Suprapubic skin (tissue), 4 donors: ENCODE results near the gene ZNF540. TPM values are rescaled to one million over a fixed set of nuclear protein-coding genes. Genes with fewer than 3 reads are reported as not detected.

Experiments used
- DNase-seq, 2 donors: peaks; one replicate each; pipeline ENCODE4 v3.0.0-alpha.2; 2019; ENCODE audit warnings: low spot score in 2 of 2
- H3K27ac ChIP-seq: fragments of 200-600 bp; sonication (generic); one replicate; pipeline ENCODE4 v1.5.1; 2019
- H3K27me3 ChIP-seq: fragments of 200-600 bp; sonication (generic); one replicate; pipeline ENCODE4 v1.5.1; 2019
- H3K36me3 ChIP-seq: fragments of 200-600 bp; sonication (generic); one replicate; pipeline ENCODE4 v1.5.1; 2019
- H3K4me1 ChIP-seq: fragments of 200-600 bp; sonication (generic); one replicate; pipeline ENCODE4 v1.5.1; 2019
- H3K4me3 ChIP-seq: fragments of 200-600 bp; sonication (generic); one replicate; pipeline ENCODE4 v1.5.1; 2019; ENCODE audit warnings: mild to moderate bottlenecking
- H3K9me3 ChIP-seq: fragments of 200-600 bp; sonication (generic); one replicate; pipeline ENCODE4 v1.5.1; 2019
- CTCF ChIP-seq, 2 donors: fragments of 200-600 bp in 1 of 2; fragments of 450-650 bp in 1 of 2; sonication (generic) in 1 of 2; IDR thresholded peaks; one replicate each; pipeline ENCODE4 v1.5.1; 2016 to 2019; ENCODE audit warnings: antibody characterized with exemption in 2 of 2, mild to moderate bottlenecking in 1 of 2, moderate library complexity in 1 of 2
- EP300 ChIP-seq: sonication (generic); formaldehyde crosslinking; IDR thresholded peaks from one replicate; pipeline ENCODE4 v1.6.1; 2017; ENCODE audit warnings: antibody characterized with exemption
- POLR2A ChIP-seq, 2 donors: fragments of 450-650 bp; IDR thresholded peaks; one replicate each; pipeline ENCODE4 v1.6.1; 2017; ENCODE audit warnings: antibody characterized with exemption in 2 of 2, mild to moderate bottlenecking in 2 of 2, moderate library complexity in 2 of 2
- POLR2AphosphoS5 ChIP-seq, 3 donors: sonication (generic); formaldehyde crosslinking; IDR thresholded peaks; one replicate each; pipeline ENCODE4 v1.6.1; 2017; ENCODE audit warnings: antibody characterized with exemption in 3 of 3
- WGBS: methylation state at CpG from one replicate; pipeline ENCODE4 v1.1.5; 2018; 5-methylcytosine and 5-hydroxymethylcytosine counted together
- total RNA-seq, 4 donors: library from RNA; depleted of rRNA; stranded (reverse); fragments of >200 nt; gene quantifications; one replicate each; pipeline ENCODE4 v1.1.0, GENCODE V29; 2016

The ZNF540 gene
- total RNA-seq, 4 donors from 2014 or later = 0.73 to 3.9 (median 3.5) TPM

GRCh38 chr19:37635076-37636056 is 40.7 kb downstream of the ZNF540 start:
- TF ChIP-seq EP300 = no peak
- TF ChIP-seq POLR2AphosphoS5 (IDR thresholded peaks at IDR 0.05) = no peak
- no peak for TF ChIP-seq CTCF (IDR thresholded peaks at IDR 0.05)
- TF ChIP-seq POLR2A (IDR thresholded peaks at IDR 0.05) = no peak
- no peak overlapping the region for H3K27ac ChIP-seq
- H3K4me3 ChIP-seq = no peak overlapping the region
- H3K27me3 ChIP-seq = no peaks in the 10 kb centered on the region
- H3K9me3 ChIP-seq = peaks cover 65% of the 10 kb centered on the region
- 92% methylated on average over 11 of the region's 11 CpGs for WGBS
- no peaks in the 10 kb centered on the region for H3K4me1 ChIP-seq
- no peak for DNase-seq
- H3K36me3 ChIP-seq = peaks cover 53% of the 10 kb centered on the region

- H3K4me3 ChIP-seq = peak overlapping the region; percentile 78
- WGBS = 3% methylated on average over 5 of the region's 5 CpGs
Measured at GRCh38 chr19:37654118-37654517, 59.4 kb downstream of the ZNF540 start.

GRCh38 chr19:37654629-37655300 is 60.1 kb downstream of the ZNF540 start:
- no peak for TF ChIP-seq EP300
- TF ChIP-seq CTCF (IDR thresholded peaks at IDR 0.05) = no peak
- no peak for TF ChIP-seq POLR2AphosphoS5 (IDR thresholded peaks at IDR 0.05)
- TF ChIP-seq POLR2A (IDR thresholded peaks at IDR 0.05) = no peak
- Histone ChIP-seq H3K27me3 (no peaks in the 10 kb centered on the region), H3K36me3 (no peaks in the 10 kb centered on the region), H3K27ac (peak overlapping the region; percentile 86), H3K4me1 (peaks cover 31% of the 10 kb centered on the region), H3K4me3 (peak overlapping the region; percentile 78), H3K9me3 (no peaks in the 10 kb centered on the region)
- DNase-seq = peak; percentile 60 to 83
- WGBS = under 1% methylated on average over 40 of the region's 40 CpGs

More at GRCh38 chr19:37654118-37654517, 59.4 kb downstream of the ZNF540 start:
- no peak for DNase-seq
- no peaks in the 10 kb centered on the region for H3K27me3 ChIP-seq
- H3K9me3 ChIP-seq = no peaks in the 10 kb centered on the region
- H3K36me3 ChIP-seq = peaks cover 5% of the 10 kb centered on the region
- peaks cover 31% of the 10 kb centered on the region for H3K4me1 ChIP-seq
- H3K27ac ChIP-seq = peak overlapping the region; percentile 86
- TF ChIP-seq POLR2AphosphoS5 (IDR thresholded peaks at IDR 0.05) = no peak
- no peak for TF ChIP-seq CTCF (IDR thresholded peaks at IDR 0.05)

GRCh38 chr19:37655301-37655688 is 60.6 kb downstream of the ZNF540 start, which contains the start of gene ZFP30:
Gene ZFP30, minus strand, starts transcription at chr19:37655465. Its CDS starts 7,643 bp downstream, at chr19:37647822.
- peaks cover 31% of the 10 kb centered on the region for H3K4me1 ChIP-seq
- peak within 1 kb of the TSS; percentile 78 for H3K4me3 ChIP-seq
- no peaks in the 10 kb centered on the region for H3K27me3 ChIP-seq
- peak; percentile 91 to 92 for DNase-seq
- WGBS = 0% methylated on average over 3 of the region's 34 CpGs
- H3K27ac ChIP-seq = peak within 1 kb of the TSS; percentile 86
- H3K9me3 ChIP-seq = no peaks in the 10 kb centered on the region
- H3K36me3 ChIP-seq = no peaks in the 10 kb centered on the region
- no peak for TF ChIP-seq EP300
- TF ChIP-seq POLR2AphosphoS5 (IDR thresholded peaks at IDR 0.05) = no peak
- TF ChIP-seq CTCF (IDR thresholded peaks at IDR 0.05) = no peak
